Activated naive CD8-positive, alpha-beta T cell treated with anti-CD3 and anti-CD28 coated beads, Interleukin-2, amount 50 U/mL, for 16 hours (primary cell): ENCODE measurements around the gene A4GNT.
"Not testable (repeated sequence)": the region's sequence is repeated elsewhere in the genome, so short reads cannot be mapped to it uniquely, and the experiment has no call there.

Experiments used
- DNase-seq: peaks from one replicate; pipeline ENCODE4 v3.0.0-alpha.2; 2020; ENCODE audit warnings: low read depth, low spot score

Gene A4GNT

DNA sequence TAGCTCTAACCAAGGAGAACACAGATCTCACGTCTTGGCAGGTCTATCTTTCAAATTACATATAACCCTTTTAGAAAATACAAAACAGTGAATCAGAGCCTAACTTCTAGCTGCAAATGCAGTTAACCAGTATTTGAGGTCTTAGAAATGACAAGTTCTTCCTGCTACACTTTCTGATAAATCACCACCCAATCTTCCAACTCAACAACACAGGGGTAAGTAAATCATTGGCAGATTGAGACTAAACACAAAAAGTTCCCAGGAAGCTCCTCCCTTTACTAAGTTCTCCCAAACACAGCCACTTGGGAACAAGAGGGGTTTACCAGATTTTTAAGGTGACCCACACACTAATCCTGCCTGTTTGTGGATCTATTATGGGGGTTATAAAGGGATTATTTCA lies at the start of gene A4GNT:
Gene A4GNT, minus strand, starts transcription at position 152 of the 400 bp plus-strand sequence. CDS start 1,134 bp downstream, outside the sequence.
- DNase-seq, result no peak

DNA sequence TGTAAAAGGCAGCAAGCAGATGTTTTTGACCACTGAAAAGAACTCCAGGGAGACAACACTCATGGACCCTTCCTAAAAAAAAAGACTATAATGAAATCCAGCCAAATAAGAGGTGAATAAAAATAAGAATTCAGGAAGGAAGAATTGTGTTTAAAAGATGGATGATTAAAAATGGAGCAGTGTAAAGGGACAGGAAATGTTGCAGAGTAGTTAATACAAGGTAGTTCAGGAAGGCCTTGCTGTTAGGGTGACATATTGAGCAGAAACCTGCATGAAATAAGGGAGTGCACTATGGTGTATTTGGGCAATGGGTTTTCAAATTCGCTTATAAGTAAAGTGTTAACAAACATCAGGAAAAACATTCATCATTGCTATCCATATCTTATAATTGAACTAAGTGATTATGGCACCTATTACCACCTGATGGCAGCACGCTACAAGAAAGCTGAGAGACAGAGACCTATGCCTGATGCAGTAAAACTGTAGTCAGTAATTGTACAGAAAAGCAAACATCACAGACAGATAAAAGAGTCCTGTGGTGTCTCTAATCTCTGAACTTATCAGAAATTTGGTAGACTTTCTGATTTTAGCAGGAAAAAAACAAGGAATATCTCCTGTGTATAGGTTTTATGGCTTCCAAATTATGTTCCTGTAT lies 48.3 kb upstream of the A4GNT start:
- DNase-seq, result no peak

DNA sequence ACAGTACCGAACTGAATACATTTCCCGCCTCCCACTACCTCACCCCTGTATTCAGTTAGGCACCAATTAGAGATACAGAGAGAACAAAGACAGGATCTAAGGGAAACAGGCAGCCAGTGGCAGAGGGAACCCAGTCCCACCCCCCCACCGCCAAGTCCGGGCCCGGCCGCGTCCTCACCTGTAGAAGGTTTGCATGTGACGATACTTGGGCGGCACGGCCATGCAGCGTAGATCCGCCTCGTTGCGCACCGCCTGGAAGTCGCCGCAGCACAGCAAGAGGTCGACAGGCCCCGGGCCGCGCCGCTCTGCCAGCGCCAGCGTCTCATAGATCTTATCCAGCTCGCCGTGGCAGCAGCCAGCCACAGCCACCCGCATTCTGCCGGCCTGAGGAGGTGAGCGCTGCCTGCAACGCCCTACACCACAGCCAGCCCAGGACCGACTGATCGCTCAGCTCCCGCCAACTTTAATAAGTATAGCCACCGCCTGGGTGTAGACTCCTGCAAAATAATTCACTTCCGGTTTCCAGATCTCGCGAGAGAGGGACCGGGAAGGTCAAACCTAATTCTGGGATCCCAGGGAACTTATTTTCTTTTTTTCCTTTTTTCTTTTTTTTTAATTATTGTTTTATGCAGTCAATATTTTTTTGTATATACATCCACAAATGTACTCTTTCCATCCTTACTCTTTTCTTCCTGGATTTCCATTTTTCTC lies 42.4 kb upstream of the A4GNT start, which contains the start of gene DBR1:
Gene DBR1, minus strand, starts transcription at position 501 of the 711 bp plus-strand sequence. Its CDS starts 126 bp downstream, at position 375.
- peak; percentile 41 for DNase-seq

DNA sequence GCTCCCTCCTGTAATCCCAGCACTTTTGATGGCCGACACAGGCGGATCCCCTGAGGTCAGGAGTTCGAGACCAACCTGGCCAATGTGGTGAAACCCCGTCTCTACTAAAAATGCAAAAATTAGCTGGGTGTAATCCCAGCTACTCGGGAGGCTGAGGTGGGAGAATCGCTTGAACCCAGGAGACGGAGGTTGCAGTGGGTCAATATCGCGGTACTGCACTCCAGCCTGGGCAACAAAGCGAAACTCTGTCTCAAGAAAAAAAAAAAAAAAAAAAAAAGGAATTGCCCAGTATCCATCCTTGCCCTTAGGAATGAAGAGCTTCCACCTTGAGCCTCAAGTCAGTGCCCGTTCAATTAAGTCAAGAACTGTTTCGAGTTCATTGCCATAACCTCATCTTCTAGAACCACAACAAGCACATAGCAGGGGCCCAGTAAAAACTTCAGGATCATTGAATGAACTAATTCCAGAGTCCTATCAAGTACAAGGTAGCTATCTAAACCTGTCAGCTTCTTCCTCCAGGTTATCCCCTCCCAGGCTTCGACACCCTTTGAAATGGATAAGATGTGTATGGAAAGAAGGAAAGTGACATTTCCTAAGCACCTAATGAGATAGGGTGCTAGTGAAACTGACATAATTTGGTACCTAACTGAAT lies 41.7 kb upstream of the A4GNT start:
- no peak for DNase-seq

DNA sequence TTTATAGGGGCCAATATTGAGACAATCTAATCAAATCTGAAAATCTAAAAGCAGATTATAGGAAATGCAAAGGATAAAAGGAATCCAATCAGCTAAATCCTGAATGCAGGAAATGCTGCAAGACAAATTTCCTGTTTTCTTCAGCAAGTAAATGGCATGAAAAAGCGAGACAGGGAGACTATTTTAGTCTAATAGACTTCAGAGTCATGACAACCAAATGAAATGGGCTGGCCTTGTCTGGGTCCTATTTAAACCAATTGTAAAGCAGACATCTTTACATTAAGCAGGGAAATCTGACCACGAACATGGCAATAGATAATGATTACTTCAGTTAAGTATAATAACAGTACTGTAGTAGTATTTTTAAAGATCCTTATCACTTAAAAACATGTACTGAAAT lies 40.4 kb upstream of the A4GNT start:
- no peak for DNase-seq

DNA sequence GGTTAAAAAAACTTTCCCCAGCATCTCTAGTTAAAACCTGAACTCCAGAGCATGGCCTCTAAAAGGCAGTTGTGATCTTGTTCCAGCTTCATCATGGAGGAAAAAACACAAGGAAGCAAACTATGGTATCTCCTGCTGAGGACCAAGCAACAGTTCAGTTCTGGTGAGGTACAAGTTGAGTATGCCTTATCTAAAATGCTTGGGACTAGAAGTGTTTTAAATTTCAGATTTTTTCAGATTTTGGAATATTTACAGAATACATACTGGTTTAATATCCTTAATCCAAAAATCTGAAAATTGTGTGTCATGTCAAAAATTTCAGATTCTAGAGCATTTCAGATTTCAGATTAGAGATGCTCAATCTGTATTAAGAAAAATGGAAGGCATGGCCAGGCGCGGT lies 32.9 kb upstream of the A4GNT start:
- DNase-seq, result no peak

DNA sequence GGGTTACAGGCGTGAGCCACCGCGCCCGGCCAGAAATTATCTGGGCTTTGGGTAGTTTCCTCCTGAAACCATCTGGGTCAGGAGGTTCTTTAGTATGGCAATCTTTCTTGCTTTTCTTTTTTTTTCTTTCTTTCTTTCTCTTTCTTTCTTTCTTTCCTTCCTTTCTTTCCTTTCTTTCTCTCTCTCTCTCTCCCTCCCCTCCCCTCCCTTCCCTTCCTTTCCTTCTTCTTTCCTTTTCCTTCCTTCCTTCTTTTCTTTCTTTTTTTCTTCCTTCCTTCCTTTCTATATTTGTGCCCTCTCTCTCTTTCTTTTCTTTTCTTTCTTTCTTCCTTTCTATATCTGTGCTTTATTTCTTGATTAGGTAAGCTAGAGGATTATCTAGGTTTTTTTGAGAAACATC lies 25.6 kb upstream of the A4GNT start:
- no peak for DNase-seq

DNA sequence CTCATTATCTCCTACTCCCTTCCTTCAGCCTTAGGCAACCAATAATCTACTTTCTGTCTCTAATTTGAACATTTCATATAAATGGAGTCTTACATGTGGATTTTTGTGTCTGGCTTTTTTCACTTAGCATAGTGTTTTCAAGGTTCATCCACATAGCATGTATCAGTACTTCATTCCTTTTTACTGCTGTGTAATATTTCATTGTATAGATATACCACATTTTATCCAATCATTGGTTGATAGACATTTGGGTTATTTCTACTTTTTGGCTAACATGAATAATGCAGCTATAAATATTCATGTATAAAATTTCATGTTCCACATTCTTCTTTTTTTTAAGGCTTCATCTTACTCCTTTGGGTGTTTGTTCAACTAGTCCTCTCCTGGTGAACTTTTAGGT lies 22.3 kb upstream of the A4GNT start:
- no peak for DNase-seq

DNA sequence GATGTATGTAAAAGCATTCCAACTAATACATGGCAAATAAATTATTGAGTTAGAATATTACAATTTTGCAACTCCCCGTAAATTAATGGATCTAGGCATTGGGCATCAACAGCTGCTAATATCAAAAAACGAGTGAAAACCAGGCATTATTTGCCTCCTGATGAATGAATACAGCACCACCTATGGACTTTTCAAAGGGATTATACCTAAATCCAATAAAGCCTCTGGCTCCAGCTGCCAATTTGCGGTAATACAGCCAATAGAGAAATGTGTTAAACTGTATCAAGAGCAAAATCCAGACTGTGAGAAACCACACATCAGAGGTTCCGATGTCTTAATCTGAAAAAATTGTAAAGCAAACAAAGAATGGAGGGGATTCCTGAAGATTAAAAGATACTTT lies 16.3 kb upstream of the A4GNT start:
- DNase-seq, result no peak

DNA sequence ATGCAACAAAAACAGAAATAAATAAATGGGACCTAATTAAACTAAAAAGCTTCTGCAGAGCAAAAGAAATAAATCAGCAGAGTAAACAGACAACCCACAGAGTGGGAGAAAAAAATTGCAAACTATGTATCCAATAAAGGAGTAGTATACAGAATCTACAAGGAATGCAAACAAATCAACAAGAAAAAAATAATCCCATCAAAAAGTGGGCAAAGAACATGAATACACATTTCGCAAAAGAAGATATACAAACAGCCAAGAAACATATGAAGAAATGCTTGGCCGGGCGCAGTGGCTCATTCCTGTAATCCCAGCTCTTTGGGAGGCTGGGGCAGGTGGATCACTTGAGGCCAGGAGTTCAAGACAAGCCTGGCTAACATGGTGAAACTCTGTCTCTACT lies 10.0 kb upstream of the A4GNT start:
- DNase-seq, result not testable (repeated sequence)

DNA sequence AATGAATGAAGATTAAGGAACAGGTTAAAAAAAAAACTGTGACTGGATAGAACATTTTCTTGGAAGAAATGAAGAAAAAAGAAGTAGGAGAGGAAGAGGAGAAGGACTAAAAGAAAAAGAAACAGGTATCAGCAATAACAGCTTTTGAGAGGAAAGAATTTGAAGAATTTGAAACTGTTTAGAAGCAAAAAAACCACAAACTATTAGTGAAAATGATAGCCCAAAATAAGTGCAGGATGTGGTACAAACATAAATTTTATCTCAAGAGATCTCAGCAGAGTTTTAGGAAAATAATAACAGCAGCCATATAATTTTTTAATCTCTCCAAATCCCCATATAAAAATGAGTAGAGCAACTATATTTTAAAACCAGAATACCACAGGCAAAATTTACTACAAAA lies 8.8 kb upstream of the A4GNT start:
- DNase-seq, result no peak

DNA sequence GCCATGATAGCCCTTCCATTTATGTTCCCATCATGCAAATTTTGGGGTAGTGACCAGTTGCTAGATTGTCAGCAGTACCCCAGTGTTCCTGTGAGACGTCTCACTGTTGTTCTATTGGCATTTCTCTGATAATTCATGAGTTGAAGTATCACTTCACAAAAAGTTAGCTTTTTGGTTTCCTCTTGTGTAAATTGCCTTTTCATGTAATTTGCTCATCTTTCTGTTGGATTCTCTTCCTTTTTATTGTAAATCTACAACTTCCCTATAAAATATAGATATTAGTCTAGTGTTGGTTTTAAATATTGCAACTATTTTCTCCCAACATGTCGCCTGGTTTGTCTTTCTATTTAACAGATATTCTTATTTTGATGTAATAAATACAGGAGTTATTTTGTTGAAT lies 7.5 kb upstream of the A4GNT start:
- DNase-seq, result no peak

DNA sequence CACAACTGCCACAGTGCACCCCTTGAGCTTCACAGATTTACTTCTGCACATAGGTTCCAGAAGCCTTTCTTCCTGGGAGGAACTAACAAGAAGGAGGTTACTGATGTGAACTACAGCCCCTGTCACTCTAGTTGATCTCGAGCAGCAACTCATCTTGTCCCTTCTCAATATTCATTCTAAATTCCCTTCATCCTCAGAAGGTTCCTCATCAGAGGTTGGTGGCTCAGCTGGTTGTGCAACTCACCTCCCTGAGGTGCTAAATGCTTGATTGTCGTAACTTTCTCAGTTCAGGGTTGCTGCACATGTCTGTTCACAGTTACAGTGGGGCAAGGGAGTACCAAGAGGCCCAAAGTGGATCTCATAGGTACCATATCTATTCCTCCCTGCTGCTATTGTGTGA lies 5.7 kb upstream of the A4GNT start:
- DNase-seq, result no peak

DNA sequence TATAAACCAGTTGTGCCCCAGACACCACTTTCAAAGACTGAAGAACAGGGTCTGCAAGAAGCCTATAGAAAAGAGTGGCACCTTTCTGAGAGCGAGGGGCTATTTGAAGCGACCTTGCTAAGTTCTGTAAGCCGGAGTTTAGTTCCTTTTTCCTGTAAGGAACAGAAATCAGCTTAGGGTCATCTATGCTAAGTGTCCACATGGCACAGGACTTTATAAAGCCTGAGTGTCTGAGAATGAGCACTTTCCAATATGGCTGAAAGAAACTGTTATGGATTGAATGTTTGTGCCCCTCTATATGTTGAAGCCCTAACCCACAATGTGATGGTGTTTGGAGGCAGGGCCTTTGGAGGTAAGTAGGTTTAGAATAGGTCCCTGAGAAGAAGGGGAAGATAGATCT lies 4.0 kb upstream of the A4GNT start:
- DNase-seq, result no peak

DNA sequence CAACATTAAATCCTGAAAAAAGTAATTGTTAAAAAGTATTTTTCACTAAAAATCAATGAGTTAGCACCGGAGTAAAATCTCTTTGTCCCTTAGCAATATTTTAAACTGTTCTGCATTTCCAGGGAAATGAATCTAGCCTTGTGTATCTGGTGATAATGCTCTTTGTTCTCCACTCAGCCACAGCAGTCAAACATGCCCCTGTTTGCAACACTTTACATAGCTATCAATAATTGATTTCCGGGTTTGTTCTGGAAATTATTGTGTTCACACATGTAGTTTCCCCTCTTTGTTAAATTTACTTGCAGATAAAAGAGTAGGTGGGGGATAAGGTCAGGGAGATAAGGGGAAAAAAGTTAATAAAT lies 3.6 kb upstream of the A4GNT start:
- no peak for DNase-seq

DNA sequence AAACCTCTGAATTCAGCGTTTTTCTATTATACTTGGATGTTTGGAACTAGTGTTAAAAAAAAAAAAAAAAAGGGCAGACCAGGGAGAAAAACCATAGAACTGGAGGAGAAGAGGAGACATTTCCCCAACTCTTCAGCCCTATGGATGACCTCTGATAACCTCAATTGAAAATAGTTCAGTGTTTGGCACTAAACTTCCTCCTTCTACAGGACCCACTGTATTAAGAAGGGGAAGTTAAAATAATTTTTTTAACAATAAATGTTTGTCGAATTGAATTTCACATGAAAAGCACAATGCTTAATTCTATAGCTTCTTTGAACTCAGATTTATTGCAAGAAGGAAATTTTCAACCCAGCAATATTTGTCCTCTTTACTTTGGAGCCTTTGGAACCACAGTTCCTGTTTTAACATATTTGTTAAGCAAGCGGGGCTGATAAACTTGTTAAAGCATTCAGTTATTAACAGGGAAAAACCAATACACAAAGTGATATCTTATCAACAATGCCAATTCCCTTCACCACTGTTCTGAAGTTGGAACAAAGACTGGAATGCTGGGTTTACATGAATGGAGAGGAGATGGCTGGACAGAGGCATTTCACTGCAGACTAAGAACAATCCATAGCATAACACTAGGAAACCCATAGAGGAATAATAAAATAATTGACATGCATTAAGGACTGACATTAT lies 3.1 kb upstream of the A4GNT start:
- no peak for DNase-seq

DNA sequence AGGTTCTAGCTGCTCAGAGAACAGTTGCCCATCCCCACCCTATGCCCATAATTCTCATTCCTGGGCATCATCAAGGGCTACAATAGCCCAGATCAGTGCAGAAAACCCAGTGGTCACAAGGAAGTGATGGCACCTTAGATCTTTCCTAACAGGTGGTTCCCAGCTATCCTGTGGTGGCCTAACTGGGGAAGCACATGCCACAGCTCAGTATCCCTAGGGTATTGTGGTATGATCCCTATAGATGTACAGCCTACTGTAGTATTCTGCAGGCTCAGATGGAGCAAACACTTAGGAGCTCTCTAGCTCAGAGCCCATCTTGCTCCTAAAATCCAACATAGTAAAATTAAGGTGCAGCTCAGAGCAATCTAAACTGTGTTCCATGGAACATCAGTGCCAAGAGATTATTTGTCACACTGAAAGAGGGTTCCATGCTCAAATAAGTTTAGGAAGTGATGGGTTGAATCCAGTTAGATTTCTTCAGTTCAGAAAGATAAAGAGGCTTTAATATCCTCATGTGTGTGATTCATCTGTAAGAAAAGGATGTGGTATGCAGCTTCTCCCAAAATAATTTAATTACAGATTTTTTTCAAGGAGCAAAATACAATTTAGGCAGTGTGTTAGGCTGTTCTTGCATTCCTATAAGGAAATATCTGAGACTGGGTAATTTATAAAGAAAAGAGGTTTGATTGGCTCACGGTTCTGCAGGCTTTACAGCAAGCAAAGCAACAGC lies 4.4 kb downstream of the A4GNT start:
- no peak for DNase-seq

DNA sequence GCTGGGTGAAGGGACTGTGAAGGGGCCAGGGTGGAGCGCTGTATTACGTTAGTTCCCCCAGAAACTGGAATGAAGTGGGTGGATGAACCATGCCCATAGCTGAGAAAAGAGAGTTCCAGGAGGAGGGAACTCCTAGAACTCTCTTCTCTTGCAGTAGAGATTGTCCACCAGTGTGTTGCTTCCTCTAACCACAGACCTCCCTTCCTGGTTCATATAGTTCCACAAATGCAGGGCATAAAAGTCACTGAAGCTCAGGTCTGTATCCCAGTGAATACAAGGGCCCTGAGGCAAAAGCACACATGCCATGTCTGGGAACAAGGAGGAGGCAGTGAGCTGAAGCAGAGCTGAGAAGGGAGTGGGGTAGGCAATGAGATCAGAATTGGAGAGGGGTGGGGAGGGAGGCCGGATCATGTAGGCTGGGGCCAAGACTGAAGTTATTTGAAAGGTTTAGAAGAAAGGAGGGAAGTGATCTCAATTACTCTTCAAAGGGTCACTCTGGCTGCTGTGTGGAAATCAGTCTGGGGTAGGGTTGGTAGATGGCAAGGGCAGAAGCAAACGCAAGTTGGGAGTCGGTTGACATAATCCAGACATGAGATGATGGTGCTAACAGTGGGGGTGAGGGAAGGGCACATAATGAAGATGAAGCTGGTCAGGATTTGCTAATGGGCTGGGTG lies 6.5 kb downstream of the A4GNT start:
- DNase-seq, result no peak

DNA sequence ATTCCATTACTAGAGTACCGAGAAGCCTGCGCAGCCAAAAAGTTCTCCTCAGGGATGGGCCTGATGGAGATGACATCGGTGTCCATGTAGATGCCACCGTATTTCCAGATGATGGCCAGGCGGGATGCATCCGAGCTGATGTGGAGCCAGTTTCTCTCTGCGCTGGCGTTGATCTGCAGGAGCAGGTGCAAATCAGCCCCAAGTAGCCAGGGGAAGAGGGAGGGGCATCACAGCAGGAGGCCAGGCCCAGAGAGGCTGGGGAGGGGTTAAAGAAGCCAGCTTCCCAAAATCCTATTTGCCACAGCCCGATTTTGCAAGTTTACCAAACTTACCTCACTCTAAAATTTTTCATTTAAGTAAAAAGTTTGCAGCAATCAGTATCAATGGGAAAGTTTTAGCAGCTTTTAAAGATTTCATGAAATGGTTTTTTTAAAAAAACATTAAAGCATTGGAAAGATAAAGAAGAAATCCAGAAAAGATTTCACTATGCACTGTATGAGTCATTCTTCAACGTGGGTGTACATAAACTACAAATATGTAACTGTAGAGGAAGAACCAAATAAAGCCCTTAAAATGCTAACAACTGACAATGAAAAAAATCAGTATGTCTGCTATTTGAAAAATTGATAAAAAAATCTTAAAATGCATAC lies 7.4 kb downstream of the A4GNT start:
- no peak for DNase-seq

DNA sequence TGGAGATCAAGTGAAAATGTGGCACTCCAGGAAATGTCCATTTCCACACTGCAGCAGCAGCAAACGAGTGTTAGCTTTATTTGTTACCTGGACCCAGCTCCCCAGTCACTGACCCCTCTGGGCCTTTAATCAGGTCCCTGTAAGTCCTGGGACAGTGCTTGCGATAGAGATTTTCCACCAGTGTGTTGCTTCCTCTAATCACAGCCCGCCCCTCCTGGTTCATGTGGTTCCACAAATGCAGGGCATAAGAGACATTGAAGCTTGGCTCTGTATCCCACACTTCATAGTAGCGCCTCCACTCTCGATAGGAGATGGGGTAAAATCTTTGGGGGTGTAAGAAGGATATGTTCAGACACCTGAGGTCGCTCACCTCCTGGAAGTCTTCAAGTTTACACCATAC lies 8.0 kb downstream of the A4GNT start:
- DNase-seq, result no peak

DNA sequence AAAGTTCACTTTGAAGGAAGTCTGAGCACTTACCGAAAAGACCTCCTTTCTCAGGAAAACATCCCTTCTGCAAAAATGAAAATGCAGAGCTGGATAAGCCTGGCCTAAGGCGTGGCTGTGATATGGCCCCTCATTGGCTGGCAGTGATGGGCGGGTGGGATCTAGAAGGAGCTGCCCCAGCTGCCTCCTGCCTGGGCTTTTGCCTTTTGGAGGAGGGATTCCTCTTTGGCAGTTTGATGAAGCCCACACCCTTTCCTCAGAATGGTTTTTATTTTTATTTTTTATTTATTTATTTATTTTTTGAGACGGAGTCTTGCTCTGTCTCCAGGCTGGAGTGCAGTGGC lies 12.8 kb downstream of the A4GNT start:
- no peak for DNase-seq
